GM11168 (cell line): Measurements from ENCODE around the gene TBX1.

Experiments used
- in situ Hi-C: fragments of 300-500 bp; cut with MboI; formaldehyde crosslinking; loops from one replicate; pipeline ENCODE4 v1.12.0; 2022; ENCODE audit warnings: low sequenced_read_pairs; ENCODE audit not compliant: unreplicated experiment

Gene TBX1

DNA sequence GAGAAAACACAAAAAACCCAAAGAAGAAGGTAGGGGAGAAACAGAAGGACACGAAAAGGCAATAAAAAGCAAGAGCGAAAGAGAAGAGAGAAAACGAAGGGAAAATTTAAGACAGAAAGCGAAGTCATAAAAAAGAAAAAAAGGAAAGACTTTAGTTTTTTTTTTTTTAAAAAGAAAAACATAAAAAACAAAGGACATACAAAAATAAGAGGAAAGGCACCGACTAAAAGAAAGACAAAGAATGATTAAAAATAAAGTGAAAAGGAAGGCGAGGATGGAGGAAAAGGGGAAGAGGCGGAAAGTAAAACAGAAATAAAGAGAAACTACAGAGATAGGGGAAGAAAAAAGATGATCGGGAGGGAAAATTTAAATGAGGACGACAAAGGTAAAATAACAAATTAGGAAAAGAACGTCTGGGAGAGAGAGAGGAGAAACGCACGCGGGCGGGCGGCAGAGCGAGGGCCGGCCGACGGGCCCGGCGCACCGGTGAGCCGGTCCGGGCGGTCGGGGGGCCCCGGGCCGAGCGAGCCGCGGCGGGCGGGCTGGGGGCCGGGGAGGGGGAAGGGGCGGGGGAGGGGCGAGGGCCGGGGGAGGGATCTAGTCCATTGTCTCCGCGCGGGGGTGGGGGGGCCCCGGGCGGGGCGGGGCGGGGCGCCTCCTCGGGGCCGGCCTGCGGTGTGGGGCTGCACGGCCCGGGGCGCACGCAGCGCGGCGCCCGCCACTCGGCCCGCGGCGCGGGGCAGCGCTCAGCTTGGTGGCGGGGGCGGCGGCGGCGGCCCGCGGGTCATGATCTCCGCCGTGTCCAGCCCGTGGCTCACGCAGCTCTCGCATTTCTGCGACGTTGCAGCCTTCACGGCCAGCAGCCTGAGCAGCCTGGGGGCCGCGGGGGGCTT is at the start of gene TBX1:
Gene TBX1 (plus strand): TSS at position 721 of the 893 bp plus-strand sequence. CDS start 66 bp downstream, at position 787.
- in situ Hi-C loops: no loop called here

DNA sequence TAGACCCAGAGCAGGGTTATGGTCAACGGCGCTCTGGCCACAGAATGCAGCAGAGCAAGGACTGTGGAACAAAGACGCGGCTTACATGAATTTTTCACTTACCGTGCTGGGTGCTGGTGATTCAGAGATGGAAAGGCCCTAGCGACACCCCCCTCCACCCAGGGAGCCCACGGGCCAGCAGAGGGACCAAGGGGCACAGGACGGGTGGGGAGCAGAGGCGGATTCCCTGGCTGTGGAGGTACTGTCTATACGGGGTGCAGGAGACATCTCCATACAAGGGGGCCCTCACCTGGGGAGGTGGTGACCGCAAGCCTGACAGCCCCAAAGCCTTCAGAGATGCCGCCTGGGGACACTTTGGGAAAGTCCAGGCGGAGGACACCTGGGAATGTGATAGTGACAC is 47.3 kb upstream of the TBX1 start:
- in situ Hi-C loops: no loop called here

DNA sequence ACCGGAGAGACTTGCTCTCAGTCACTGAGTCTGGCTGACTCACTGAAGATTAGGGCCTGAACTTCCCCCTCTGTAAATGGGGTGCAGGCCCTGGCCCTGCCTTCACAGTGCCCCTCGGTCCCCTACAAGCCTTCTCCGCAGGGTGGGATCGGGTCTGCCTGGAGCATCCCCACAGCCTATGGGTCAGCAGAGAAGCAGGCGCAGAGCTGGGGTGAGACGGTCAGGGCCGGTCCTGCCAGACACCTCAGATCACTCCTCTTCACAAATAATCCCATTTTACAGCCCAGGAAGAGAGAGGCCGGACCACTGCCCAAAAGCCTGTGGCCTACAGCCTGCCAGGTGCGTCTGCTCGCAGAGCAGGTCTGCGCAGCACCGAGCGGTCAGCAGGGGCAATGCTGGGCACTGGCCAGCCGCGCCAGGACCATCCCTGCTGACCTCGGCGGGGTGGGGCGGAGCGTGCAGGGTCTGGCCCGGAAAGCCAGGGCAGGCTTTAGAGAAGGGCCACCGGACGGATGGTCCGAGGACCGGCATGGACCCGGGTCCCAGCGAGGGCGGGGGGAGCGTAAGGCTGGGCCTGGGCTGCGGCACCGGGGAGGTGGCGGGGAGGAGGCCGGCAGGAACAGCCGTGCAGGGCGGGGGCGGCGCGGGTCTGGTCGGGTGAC is 46.8 kb upstream of the TBX1 start:
- in situ Hi-C loops: no loop called here

- in situ Hi-C loops: no loop called here
Measured at GRCh38 chr22:19714312-19715187, 46.0 kb upstream of the TBX1 start, which contains the start of gene SEPTIN5. SEPTIN5 (plus strand) TSS chr22:19714503; CDS start chr22:19714589, 86 bp downstream.

DNA sequence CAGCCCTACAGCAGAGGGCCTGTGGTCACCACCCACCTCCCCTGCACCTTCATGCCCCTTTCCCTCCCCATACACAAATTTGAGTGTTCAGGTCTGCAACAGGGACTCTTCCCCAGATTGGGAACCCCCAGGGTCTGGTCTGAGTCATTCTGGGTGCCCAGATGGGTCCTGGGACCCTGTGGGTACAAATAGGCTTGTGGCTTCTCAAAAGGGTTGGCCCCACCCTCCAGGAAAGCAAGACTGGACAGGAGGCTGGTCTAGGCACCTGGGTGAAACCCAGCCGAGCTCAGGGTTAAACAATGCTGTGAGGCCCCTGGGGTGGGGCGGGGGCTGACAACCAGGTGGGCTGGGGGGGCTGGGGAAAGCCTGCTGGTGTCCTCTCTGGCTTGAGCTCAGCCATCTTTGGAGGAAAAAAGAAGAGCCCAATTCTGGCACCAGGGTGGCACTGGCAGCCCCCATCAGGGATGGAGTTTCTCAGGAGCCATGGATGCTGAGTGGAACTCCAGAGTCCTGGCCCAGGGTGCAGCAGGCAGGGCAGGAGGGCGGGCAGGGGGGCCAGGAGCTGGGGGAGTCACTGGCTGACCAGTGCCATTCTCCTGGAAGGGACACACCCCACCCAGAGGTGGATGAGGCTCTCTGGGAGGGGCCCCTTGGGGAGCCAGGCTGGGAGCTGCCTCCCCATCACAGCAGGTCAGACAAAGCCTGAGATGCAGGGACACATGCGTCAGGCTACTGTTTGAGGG is 45.2 kb upstream of the TBX1 start:
- in situ Hi-C loops: no loop called here

DNA sequence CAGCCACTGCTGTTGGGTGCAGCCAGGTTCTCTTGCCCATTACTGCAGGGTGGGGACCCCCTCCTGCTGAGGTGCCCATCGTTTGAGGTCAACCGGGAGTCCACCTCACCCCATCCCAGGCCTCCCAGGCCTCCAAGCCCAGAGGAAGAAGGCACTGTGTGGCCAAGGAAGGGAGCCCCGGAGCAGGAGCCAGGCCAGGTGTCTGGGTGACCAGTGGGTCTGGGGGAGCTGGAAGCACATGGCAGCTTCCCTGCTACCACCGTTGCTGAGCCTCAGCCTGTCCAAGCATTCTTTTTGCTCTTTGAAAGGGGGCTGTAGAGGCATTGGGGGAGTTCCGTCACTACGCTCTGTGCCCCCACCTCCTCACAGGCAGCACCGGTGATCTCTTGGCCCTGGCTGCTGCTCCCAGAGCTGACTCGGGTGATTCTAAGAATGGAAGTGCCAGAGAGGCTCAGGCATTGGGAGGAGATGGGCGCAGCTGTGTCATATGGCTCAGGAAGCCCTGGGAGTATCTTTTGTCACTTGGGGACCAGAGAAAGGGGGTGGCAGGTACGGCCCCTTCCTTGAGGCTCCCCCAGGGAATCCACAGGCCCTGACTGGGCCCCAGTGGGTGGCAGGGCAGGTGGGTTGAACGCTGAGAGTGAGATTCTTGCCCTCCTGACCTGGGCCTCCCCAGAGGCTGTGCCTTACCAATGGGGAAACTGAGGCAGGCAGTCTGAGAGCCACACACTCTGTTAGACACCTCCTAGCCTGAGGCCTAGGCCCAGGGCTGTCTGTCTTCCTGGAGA is 44.3 kb upstream of the TBX1 start:
- in situ Hi-C loops: no loop called here

- in situ Hi-C loops: no loop called here
Measured at GRCh38 chr22:19716829-19717105, 43.8 kb upstream of the TBX1 start.

GRCh38 chr22:19717181-19717580 is 43.4 kb upstream of the TBX1 start:
- in situ Hi-C loops: no loop called here

DNA sequence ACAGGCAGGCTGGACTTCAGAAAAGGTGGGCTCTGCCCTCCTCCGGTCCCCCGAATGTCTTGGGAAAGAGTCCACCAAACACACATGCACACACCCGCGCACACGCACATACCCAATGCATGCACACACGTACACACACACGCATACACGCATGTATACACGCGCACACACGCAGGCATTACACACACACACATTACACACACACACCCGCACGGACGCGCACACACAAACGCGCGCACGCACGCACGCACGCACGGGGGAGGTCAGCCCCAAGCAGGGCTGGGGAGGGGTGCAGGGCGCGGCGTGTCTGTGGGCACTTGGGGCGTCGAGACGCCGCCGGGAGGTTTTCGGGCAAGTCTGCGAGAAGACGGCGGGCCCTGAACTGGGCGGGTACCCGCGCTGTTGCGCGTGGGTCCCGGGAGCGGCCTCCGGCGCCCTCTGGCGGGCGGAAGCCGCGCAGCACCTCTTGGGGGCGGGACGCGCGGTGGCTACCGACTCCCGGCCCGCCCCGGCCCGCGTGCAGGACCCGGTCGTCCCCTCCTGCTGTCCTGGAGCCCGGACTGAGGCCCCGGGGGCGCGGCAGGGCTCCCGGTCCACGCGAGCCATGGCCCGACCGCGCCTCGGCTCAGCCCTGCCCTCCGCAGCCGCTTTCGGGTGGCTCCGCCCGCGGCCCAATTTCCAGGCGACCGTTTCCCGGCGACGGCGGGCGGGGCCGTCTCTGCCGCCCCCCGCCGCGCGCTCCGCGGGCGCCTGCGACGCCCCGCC is 42.7 kb upstream of the TBX1 start:
- in situ Hi-C loops: no loop called here

DNA sequence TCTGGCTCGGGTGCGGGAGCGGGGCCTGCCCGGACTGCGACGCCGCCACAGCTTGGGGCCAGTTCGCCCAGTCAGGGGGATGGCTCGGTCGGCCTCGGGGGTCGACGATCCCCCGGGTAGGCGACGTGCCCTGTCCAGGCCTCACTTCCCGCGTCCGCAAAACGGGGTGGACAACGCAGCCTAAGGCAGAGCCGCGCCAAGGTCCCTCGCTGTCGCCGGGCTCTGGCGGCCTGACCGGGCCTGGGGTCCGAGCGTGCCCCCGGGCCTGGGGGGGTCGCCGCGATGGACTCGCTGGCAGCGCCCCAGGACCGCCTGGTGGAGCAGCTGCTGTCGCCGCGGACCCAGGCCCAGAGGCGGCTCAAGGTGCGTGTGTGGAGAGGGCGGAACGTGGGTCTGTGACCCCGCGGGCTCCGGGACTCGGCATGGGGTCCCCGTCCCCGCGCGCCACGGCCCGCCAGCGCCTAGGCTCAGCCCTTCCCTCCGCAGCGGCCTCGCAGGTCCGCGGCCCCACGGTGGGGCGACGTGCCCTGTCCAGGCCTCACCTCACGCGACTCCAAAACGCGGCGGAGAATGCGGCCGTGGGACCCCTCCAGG is 42.0 kb upstream of the TBX1 start:
- in situ Hi-C loops: no loop called here

- in situ Hi-C loops: no loop called here
Measured at GRCh38 chr22:19719050-19719482, 41.5 kb upstream of the TBX1 start.

- in situ Hi-C loops: no loop called here
Measured at GRCh38 chr22:19719488-19720021, 41.0 kb upstream of the TBX1 start.

- in situ Hi-C loops: no loop called here
Measured at GRCh38 chr22:19720150-19720827, 40.3 kb upstream of the TBX1 start.

GRCh38 chr22:19720999-19721329 is 39.6 kb upstream of the TBX1 start:
- in situ Hi-C loops: no loop called here

DNA sequence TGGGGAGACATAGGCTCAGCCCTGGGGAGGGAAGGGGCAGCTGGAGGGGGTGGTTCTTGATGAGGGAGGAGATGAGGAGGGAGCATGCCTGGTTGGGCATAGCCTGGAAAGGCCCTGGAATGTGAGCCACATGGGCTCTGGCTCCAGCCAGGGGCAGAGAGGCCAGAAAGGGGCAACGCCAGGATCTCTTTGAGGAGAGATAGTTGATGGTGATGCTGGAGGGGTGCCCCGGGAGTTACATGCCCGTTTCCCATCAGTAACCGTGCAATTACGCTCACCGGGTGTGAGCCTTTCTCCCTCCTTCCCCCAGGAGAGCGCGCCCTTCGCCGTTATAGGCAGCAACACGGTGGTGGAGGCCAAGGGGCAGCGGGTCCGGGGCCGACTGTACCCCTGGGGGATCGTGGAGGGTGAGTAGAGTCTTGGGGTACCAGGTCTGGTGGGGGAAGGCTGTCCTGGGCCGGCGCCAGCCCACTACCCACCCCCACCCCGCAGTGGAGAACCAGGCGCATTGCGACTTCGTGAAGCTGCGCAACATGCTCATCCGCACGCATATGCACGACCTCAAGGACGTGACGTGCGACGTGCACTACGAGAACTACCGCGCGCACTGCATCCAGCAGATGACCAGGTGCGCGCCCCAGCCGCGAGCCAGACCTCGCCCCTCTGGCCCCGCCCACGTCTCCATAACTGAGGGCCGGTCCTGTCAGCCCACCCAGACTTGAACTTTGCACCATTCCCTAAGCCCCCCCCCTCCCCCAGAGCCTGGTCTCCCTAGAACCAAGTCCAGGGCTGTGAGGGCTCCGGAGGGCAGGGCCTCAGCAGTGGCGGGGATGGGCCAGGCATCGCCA is 39.0 kb upstream of the TBX1 start:
- in situ Hi-C loops: no loop called here

DNA sequence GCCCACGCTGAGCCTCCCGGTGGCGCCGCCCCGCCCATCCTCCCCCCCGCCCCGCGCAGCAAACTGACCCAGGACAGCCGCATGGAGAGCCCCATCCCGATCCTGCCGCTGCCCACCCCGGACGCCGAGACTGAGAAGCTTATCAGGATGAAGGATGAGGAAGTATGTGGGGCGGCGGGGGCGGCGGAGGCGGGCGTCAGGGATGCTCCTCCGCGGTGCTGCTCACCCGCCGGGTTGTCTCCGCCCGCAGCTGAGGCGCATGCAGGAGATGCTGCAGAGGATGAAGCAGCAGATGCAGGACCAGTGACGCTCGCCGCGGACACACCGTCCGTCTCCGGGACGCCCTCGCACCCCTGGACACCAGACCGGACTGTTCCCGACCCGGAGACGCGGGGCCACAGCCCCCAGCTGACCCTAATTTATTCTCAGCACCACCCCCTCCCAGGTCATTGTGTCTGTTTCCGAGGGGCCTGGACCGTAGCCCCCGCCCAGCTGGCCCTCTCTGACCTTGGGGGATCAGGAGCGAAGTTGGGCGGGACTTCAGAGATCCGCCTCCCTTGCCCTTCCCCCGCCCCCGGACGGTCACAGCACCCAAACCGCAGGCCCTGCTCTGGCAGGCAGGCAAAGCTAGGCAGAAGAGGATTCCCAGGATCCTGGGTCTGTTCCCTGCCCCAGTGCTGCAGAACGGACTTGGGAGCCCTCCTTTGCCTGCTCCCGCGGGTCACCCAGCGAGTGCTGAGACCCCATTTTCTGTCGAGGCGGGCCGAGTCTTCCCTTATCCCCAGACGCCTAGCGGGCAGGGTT is 38.2 kb upstream of the TBX1 start:
- in situ Hi-C loops: no loop called here
